GM12878 (cell line): ENCODE measurements around the gene GSPT1.

ENCODE experiments used
- CEBPB ChIP-seq, 2 experiments: fragments of 150-350 bp in 1 of 2; IDR thresholded peaks; 2 replicates each; pipeline ENCODE4 v1.6.1; 2012 to 2014; ENCODE audit warnings: low read depth in 2 of 2, low read length in 2 of 2, borderline replicate concordance in 1 of 2, inconsistent platforms in 1 of 2
- CREM ChIP-seq: IDR thresholded peaks from 2 replicates; pipeline ENCODE4 v1.6.1; 2014; ENCODE audit warnings: antibody characterized with exemption, low read depth
- CTCF ChIP-seq, 3 experiments: IDR thresholded peaks in 2 of 3; conservative IDR thresholded peaks in 1 of 3; 2 replicates each; pipeline ENCODE4 v1.5.1; 2011; ENCODE audit warnings: low read depth in 3 of 3, low read length in 3 of 3, mild to moderate bottlenecking in 3 of 3, control low read depth in 2 of 3, moderate library complexity in 2 of 3, inconsistent platforms in 1 of 3, mixed read lengths in 1 of 3; ENCODE audit not compliant: control insufficient read depth in 2 of 3, insufficient read depth in 1 of 3; ENCODE audit errors: extremely low read depth in 1 of 3
- CUX1 ChIP-seq: IDR thresholded peaks from 2 replicates; pipeline ENCODE4 v1.6.1; 2012; ENCODE audit warnings: improper control_type of control experiment, low read depth, low read length; ENCODE audit not compliant: insufficient replicate concordance
- E4F1 ChIP-seq: fragments of 450-650 bp; IDR thresholded peaks from 2 replicates; pipeline ENCODE4 v1.6.1; 2018; ENCODE audit warnings: borderline replicate concordance, mild to moderate bottlenecking; ENCODE audit not compliant: partially characterized antibody
- EZH2 ChIP-seq: IDR thresholded peaks from 2 replicates; pipeline ENCODE4 v1.6.1; 2012; ENCODE audit warnings: low read depth, mild to moderate bottlenecking, control low read depth, inconsistent platforms, low read length, borderline replicate concordance; ENCODE audit not compliant: control insufficient read depth
- HDAC2 ChIP-seq: fragments of 200-600 bp; sonication (generic); IDR thresholded peaks from 2 replicates; pipeline ENCODE4 v1.6.1; 2017
- HDAC6 ChIP-seq: fragments of 200-600 bp; sonication (generic); IDR thresholded peaks from one replicate; pipeline ENCODE4 v1.8.0; 2017; ENCODE audit warnings: antibody characterized with exemption; ENCODE audit not compliant: unreplicated experiment
- MTA2 ChIP-seq: fragments of 450-650 bp; IDR thresholded peaks from 2 replicates; pipeline ENCODE4 v1.6.1; 2016; ENCODE audit warnings: low read depth, mild to moderate bottlenecking, moderate library complexity
- MYC ChIP-seq: IDR thresholded peaks from 2 replicates; pipeline ENCODE4 v1.6.1; 2011; ENCODE audit warnings: mild to moderate bottlenecking, low read length, moderate library complexity, inconsistent platforms; ENCODE audit not compliant: insufficient read depth, insufficient replicate concordance, insufficient read length, severe bottlenecking
- RBBP5 ChIP-seq: fragments of 200-600 bp; sonication (generic); conservative IDR thresholded peaks from 2 replicates; pipeline ENCODE4 v1.6.1; 2016
- SMAD5 ChIP-seq: IDR thresholded peaks from 2 replicates; pipeline ENCODE4 v1.6.1; 2016; ENCODE audit warnings: antibody characterized with exemption, low read depth
- ZNF217 ChIP-seq: fragments of 450-650 bp; IDR thresholded peaks from 2 replicates; pipeline ENCODE4 v1.6.1; 2017; ENCODE audit warnings: antibody characterized with exemption, mild to moderate bottlenecking

DNA sequence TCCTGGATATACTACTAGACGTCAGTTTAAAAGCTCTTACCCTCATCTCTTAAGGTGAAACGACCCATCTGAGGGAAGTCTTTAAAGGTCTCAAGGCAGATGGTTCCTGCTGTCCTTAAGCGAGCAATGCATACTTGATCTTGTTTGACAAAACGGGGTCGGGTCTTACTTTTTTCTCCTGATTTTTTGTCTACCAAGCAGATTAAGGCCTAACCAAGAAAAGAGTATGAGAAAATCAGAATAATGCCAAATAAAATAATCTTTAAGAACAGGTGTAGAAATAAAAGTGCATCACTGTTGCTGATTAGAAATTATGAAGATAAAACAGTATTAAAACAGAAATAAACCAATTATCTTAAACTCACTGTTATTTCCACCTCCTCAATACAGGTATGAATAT lies 40.0 kb downstream of the GSPT1 start:
- no peak for TF ChIP-seq CTCF (IDR thresholded peaks at IDR 0.05 in 2 of 3, conservative IDR thresholded peaks at IDR 0.05 in 1 of 3; ENCODE audit: control insufficient read depth in 2 of 3, extremely low read depth in 1 of 3, insufficient read depth in 1 of 3, low read depth in 3 of 3, low read length in 3 of 3)
- TF ChIP-seq EZH2 = no peak
- TF ChIP-seq SMAD5 = no peak
- TF ChIP-seq E4F1 = no peak
- TF ChIP-seq CUX1 = no peak
- TF ChIP-seq ZNF217 = no peak
- no peak for TF ChIP-seq CREM
- TF ChIP-seq MTA2 = no peak
- no peak for TF ChIP-seq CEBPB (IDR thresholded peaks at IDR 0.05; ENCODE audit: borderline replicate concordance in 1 of 2, low read depth in 2 of 2, low read length in 2 of 2)
- no peak for TF ChIP-seq RBBP5
- no peak for TF ChIP-seq HDAC6
- no peak for TF ChIP-seq MYC
- TF ChIP-seq HDAC2 = no peak
